Mucosa of descending colon (tissue), 3 donors: ENCODE results near the gene SPTBN1. TPM values are rescaled to one million over a fixed set of nuclear protein-coding genes. Genes with fewer than 3 reads are reported as not detected.

ENCODE experiments used
- ATAC-seq: fragments of 200-7000 bp; cut with Tn5 transposase; one replicate; pipeline ENCODE4 v1.9.1; 2020; ENCODE audit warnings: mild to moderate bottlenecking, moderate library complexity
- DNase-seq, 3 donors: peaks; one replicate each; pipeline ENCODE4 v3.0.0-alpha.2; 2020
- H3K36me3 ChIP-seq: fragments of 200-600 bp; one replicate; pipeline ENCODE4 v1.8.0; 2021; ENCODE audit warnings: low read depth, mild to moderate bottlenecking
- H3K4me1 ChIP-seq: fragments of 200-600 bp; one replicate; pipeline ENCODE4 v1.8.0; 2021; ENCODE audit warnings: low read depth, mild to moderate bottlenecking
- H3K4me3 ChIP-seq: fragments of 200-600 bp; one replicate; pipeline ENCODE4 v1.8.0; 2021; ENCODE audit warnings: mild to moderate bottlenecking
- H3K9me3 ChIP-seq: fragments of 200-600 bp; one replicate; pipeline ENCODE4 v1.8.0; 2021; ENCODE audit warnings: mild to moderate bottlenecking
- CTCF ChIP-seq: fragments of 200-600 bp; IDR thresholded peaks from one replicate; pipeline ENCODE4 v1.8.0; 2022; ENCODE audit warnings: antibody characterized with exemption, mild to moderate bottlenecking
- intact Hi-C, 2 donors: fragments of 100-400 bp; cut with DNase I in 1 of 2; cut with micrococcal nuclease in 1 of 2; formaldehyde crosslinking; loops; one replicate each; pipeline versions ENCODE4 v1.11.0 to v1.11.1; 2022; cut with DNase I, micrococcal nuclease
- total RNA-seq, 3 donors: library from RNA; stranded (reverse); fragmentation: NEBNext Ultra II Directional in 2 of 3; extraction: Animal tissue kit (Norgen Biotek cat#: 25700) in 2 of 3; gene quantifications; one replicate each; pipeline versions ENCODE4 v1.2.1 to v1.2.4, GENCODE V29; 2021 to 2023
- donor health status: DM: no; HTN: no; CAD: no; lungs with moderate emphysema.
- donor health status: DM: no; HTN: no; CAD: no.
- donor health status: DM: no; HTN: yes; CAD: no.

The SPTBN1 gene
- total RNA-seq, 3 donors from 2014 or later, result 237 to 396 (median 392) TPM

- peaks cover 3% of the 10 kb centered on the region for H3K36me3 ChIP-seq
- no peak for TF ChIP-seq CTCF
- DNase-seq, result no peak
- no peaks in the 10 kb centered on the region for H3K9me3 ChIP-seq
- H3K4me1 ChIP-seq, result peaks cover 93% of the 10 kb centered on the region
- no peak for ATAC-seq
- H3K4me3 ChIP-seq, result no peak overlapping the region
- intact Hi-C loops, result no loop called here
These were observed 119.3 kb downstream of the SPTBN1 start for GRCh38 chr2:54575379-54575888.

DNA sequence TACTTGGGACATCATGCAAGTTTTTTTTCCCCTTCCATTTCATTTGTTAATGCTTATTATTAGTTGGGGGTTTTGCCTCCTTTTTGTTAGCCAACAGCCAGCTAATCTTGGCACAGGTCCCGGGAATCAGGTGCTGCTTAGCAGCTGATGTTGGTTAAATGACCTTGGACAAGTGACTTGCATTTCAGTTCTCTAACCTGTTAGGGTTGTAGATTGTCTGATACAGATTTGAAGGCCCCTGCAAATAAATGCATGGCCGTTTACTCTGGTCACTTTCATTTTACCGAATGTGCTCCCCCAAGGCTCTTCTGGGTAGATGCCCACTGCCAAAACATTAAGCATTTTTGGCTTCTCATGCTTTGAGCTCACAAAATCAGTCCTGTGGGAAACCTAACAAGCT is 120.9 kb downstream of the SPTBN1 start:
- peak in 1 of 3 donors; percentile 59 for DNase-seq
- peaks cover 93% of the 10 kb centered on the region for H3K4me1 ChIP-seq

GRCh38 chr2:54577944-54578647 is 122.0 kb downstream of the SPTBN1 start:
- no peak for TF ChIP-seq CTCF
- DNase-seq (no peak), ATAC-seq (no peak)
- Histone ChIP-seq H3K4me1 (peaks cover 86% of the 10 kb centered on the region), H3K4me3 (no peak overlapping the region), H3K9me3 (no peaks in the 10 kb centered on the region), H3K36me3 (peaks cover 3% of the 10 kb centered on the region)
- intact Hi-C loops, result no loop called here

More for the DNA sequence above, 120.9 kb downstream of the SPTBN1 start:
- no peak for TF ChIP-seq CTCF
- intact Hi-C loops, result no loop called here
- Histone ChIP-seq H3K4me3 (no peak overlapping the region), H3K9me3 (no peaks in the 10 kb centered on the region), H3K36me3 (peaks cover 3% of the 10 kb centered on the region)
- no peak for ATAC-seq

- peaks cover 80% of the 10 kb centered on the region for H3K4me1 ChIP-seq
- peaks cover 3% of the 10 kb centered on the region for H3K36me3 ChIP-seq
- H3K4me3 ChIP-seq, result no peak overlapping the region
- intact Hi-C loops, result no loop called here
- no peak for DNase-seq
- H3K9me3 ChIP-seq, result no peaks in the 10 kb centered on the region
- no peak for TF ChIP-seq CTCF
- ATAC-seq, result no peak
These were observed 122.5 kb downstream of the SPTBN1 start for GRCh38 chr2:54578648-54579045.

DNA sequence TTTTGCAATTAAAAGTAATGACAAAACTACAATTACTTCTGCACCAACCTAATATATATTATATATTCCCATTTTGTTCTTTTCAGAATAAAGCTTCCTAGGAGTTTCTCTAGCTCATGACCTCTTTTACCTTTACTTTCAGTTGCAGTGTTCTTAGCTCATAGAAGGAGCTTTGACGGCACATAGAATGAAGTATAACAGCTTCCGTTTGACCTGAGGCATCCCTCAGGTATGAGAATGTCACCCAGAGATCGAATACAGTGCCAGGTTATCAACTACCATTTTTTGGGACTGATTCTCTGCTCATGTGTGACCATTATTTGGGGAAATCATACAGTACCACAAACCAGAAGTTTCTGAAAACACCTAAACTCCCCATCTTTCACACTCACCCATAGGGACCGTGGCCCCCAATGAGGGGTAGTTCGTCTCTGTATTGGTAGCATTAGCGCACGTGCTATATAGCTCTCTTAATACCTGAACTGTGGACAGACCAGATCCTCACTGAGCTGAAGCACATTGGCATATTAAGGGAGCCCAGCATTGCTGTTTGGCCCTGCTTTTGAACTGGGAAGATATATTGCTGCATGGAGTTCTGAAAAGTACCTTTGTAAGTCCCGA is 123.0 kb downstream of the SPTBN1 start:
- no peak for ATAC-seq

More for the DNA sequence above, 123.0 kb downstream of the SPTBN1 start:
- H3K4me3 ChIP-seq, result no peak overlapping the region
- TF ChIP-seq CTCF, result no peak
- no peak for DNase-seq
- intact Hi-C loops, result no loop called here
- H3K4me1 ChIP-seq, result peaks cover 79% of the 10 kb centered on the region
- H3K36me3 ChIP-seq, result peaks cover 3% of the 10 kb centered on the region
- no peaks in the 10 kb centered on the region for H3K9me3 ChIP-seq
